HTR-8/SVneo (cell line): ENCODE measurements around the gene NTNG1.

Experiments
- DNase-seq: peaks from one replicate; pipeline ENCODE4 v3.0.0; 2011; ENCODE audit warnings: low spot score, mixed read lengths; ENCODE audit not compliant: insufficient read length
- FAIRE-seq: peaks from 2 replicates; lab custom pipeline; 2011; peaks lifted over from hg19 to GRCh38; lab: Jason Lieb, UNC

NTNG1 gene

GRCh38 chr1:107480548-107481415 lies 339.9 kb downstream of the NTNG1 start:
- DNase-seq, result no peak
- FAIRE-seq, result no peak

GRCh38 chr1:107481756-107482384 lies 341.0 kb downstream of the NTNG1 start:
- FAIRE-seq (no peak), DNase-seq (no peak)

- DNase-seq (no peak), FAIRE-seq (no peak)
These were observed 343.1 kb downstream of the NTNG1 start for GRCh38 chr1:107483949-107484348.

- no peak for DNase-seq
- FAIRE-seq, result no peak
These were observed 345.5 kb downstream of the NTNG1 start for GRCh38 chr1:107486349-107486748.

DNA sequence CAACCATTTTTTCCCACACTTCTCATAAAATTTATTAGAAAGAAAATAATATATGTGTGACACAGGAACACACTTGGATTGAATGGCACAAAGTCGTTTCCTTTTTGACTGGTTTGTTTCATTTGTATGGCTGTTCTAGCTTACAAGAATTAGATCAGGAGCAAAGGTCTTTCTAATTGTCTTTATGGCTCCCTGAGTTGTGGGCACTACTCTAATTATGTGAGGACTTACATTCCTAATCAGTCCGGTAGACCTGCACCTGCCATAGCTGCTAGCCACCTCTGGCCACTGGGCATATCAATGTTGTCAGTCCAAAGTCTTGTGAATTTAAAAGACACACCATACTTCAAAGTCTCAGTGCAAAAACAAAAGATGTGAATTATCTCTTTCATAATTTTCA lies 346.7 kb downstream of the NTNG1 start:
- FAIRE-seq, result no peak

DNA sequence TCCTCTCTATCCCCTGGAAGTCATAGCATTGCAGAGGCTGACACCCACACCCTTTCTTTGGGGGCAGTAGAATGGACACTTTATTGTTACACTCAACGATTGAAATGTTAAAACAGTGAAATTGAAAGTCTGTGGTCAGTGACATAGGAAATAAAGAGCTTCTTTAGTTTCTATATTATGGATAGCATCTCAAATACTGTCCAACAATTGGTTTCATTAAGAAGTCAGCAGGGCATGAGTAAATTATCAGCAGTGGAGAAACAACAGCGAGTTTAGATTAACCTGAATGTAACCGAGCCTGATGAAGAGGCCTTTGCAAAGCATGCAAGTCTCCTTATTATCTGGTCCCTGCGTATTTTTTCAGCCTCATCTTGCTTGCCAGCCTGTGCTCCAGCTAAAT lies 350.7 kb downstream of the NTNG1 start:
- no peak for FAIRE-seq
- DNase-seq, result no peak

More for the DNA sequence above, 346.7 kb downstream of the NTNG1 start:
- no peak for DNase-seq

GRCh38 chr1:107493111-107493716 lies 352.4 kb downstream of the NTNG1 start:
- no peak for DNase-seq
- FAIRE-seq, result no peak

- FAIRE-seq, result no peak
- no peak for DNase-seq
These were observed 353.2 kb downstream of the NTNG1 start for GRCh38 chr1:107494061-107494460.

DNA sequence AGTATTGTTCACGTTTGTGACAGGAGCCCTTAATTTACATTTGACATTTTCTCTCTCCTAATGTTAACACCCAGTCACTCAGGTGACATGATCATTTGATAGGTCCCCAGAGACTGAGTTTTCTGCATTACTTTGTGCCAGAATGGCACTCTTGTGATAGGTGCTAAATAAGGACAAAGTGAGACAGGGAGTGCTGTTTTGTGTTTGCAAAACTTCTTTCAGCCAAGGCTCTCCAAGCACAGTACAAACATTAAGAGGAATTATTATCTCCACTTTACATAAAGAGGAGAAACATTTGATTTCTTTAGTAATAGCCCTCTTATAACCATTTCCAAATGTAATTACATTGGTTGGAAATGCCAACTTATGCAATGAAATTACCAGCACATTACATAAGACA lies 355.2 kb downstream of the NTNG1 start:
- FAIRE-seq (no peak), DNase-seq (no peak)

GRCh38 chr1:107499139-107499744 lies 358.4 kb downstream of the NTNG1 start:
- no peak for DNase-seq
- FAIRE-seq, result no peak

- no peak for FAIRE-seq
- no peak for DNase-seq
These were observed 360.3 kb downstream of the NTNG1 start for GRCh38 chr1:107501081-107501605.

DNA sequence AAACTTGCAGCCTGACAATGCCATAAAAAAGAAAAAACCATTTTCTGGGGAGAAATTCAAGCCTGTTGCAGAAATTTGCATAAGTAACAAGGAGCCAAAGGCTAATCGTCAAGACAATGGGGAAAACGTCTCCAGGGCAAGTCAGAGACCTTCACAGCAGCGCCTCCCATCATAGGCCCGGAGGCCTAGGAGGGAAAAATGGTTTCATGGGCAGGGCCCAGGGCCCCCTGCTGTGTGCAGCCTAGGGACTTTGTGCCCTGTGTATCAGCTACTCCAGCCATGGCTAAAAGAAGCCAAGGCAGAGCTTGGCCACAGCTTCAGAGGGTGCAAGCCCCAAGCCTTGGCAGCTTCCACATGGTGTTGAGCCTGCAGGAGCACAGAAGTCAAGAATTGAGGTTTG lies 369.5 kb downstream of the NTNG1 start:
- DNase-seq, result no peak

DNA sequence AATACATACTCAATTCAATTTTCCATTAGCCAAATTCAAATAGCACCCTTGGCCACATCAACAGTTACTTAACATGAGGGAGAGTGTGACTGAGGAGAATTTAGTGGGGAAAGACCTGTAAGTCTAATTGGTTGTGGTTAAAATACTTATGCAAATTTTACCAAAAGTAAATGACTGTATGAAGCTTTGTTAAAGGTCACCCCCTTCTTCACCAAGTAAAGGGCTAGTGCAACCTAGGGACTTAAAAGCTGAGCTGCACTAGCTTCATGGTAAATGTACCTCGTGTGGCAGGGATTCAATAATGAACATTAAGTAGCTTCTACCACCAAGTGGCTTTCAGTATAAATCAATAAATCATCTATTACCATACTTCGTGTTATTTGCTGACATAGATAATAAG lies 372.0 kb downstream of the NTNG1 start:
- FAIRE-seq (no peak), DNase-seq (no peak)

More for the DNA sequence above, 369.5 kb downstream of the NTNG1 start:
- no peak for FAIRE-seq

- FAIRE-seq (no peak), DNase-seq (no peak)
These were observed 374.0 kb downstream of the NTNG1 start for GRCh38 chr1:107514841-107515240.

DNA sequence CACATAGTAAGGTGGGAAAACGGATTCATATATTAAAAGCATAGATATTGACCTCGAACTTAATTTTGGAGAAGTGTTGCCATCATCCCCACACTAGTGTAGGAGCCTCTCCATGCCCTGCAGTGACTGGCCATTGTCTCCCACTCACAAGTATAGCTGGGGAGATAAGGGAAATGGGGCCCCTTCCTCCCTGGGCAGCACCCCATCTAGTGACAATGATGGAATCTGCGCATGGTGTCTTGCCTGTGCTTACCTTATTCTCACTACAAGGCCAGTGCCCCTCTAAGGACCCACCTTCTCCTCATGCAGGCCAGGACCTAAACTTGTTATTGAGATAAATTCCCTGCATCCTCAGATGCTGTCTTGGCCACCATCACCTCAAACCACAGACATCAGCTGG lies 374.9 kb downstream of the NTNG1 start:
- no peak for FAIRE-seq
- DNase-seq, result no peak

DNA sequence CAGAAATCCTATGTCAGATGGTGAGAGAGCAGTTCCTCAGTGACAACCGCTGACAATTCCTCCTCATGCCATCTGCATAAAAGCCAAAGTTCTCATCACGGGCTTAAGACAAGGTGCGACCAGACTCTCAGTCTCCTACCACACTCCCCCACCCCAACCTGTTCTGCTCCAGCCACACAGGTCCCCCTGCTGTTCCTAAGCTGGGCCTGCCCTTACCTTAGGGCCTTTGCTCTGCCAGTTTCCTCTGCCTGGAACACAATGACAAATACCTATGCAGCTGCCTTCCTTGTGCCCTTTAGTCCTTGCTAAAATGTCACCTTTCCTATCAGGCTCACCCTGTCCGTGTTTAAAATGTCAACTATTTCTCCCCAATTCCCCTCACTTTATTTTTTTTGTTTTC lies 382.2 kb downstream of the NTNG1 start:
- DNase-seq, result no peak
- FAIRE-seq, result no peak

DNA sequence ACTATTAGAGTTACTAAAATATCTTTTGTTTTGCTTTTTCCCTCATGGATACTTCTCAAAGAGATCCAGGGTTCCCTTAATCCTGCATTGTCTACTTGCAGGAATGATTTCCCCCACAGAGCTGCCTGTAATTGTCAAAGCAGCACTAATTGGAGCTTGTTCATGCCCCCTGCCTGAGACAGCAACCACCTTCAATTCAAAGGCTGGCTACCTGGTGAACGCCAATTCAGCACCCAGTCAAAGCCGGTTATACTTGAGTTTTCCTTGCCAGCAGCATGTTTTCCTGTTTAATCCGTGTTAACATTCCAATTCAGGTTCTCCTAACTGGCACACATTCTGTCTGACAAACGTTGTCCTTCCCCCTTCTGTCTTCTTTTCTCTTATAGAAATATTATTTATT lies 382.9 kb downstream of the NTNG1 start:
- DNase-seq (no peak), FAIRE-seq (no peak)

- FAIRE-seq (no peak), DNase-seq (no peak)
These were observed 383.5 kb downstream of the NTNG1 start for GRCh38 chr1:107524301-107524700.

DNA sequence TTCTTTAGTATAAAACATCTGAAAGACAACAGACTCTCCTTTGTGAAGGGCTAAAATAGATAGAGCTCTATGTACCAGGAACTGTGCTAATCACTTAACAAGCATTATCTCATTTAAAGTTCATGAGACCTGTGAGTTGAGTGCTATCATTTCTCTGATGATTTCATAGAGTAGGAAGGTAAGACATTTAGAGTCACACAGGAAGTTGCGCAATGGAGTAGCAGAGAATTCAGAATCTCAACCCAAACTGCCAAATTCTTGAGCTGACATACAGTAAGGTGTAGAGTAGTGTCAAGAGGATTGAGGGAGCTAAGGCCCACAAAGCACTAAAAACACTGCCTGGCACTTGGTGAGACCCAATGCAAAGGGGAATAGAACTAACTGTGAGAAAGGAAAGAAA lies 384.3 kb downstream of the NTNG1 start:
- FAIRE-seq (no peak), DNase-seq (no peak)

- FAIRE-seq (no peak), DNase-seq (no peak)
These were observed 385.1 kb downstream of the NTNG1 start for GRCh38 chr1:107525961-107526360.
